Fibroblast of lung (primary cell): ENCODE measurements around the gene DPYD. TPM values are rescaled to one million over a fixed set of nuclear protein-coding genes. Genes with fewer than 3 reads are reported as not detected.
A peak's percentile ranks its signal among the peaks of the same experiment; 100 is the strongest.

ENCODE experiments used
- DNase-seq, 2 donors: peaks; one replicate each; pipeline versions ENCODE4 v3.0.0 to v3.0.0-alpha.2; 2010; ENCODE audit warnings: low read depth in 2 of 2
- H2AFZ ChIP-seq: 2 replicates; pipeline ENCODE4 v1.5.1; 2012; ENCODE audit warnings: low read length, control low read depth, inconsistent platforms
- H3K27ac ChIP-seq: 2 replicates; pipeline ENCODE4 v1.5.1; 2011; ENCODE audit warnings: low read length, control low read depth; ENCODE audit not compliant: insufficient read depth
- H3K27me3 ChIP-seq: 2 replicates; pipeline ENCODE4 v1.5.1; 2011; ENCODE audit warnings: mild to moderate bottlenecking, low read length; ENCODE audit not compliant: control insufficient read depth, insufficient read depth
- H3K36me3 ChIP-seq: 2 replicates; pipeline ENCODE4 v1.5.1; 2011; ENCODE audit warnings: low read length; ENCODE audit not compliant: control insufficient read depth, insufficient read depth
- H3K4me1 ChIP-seq: 2 replicates; pipeline ENCODE4 v1.5.1; 2011; ENCODE audit warnings: low read length; ENCODE audit not compliant: control insufficient read depth, insufficient read depth; ENCODE audit errors: extremely low read depth
- H3K4me2 ChIP-seq: 2 replicates; pipeline ENCODE4 v1.5.1; 2011; ENCODE audit warnings: low read length, control low read depth; ENCODE audit not compliant: insufficient read depth; ENCODE audit errors: extremely low read depth
- H3K4me3 ChIP-seq, 4 experiments: fragments of 200-600 bp in 1 of 4; sonication (generic) in 1 of 4; replicated peaks in 1 of 4; 2 replicates each; pipeline ENCODE4 v1.5.1; 2011 to 2016; ENCODE audit warnings: low read length in 4 of 4, low read depth in 3 of 4, mild to moderate bottlenecking in 3 of 4, control low read depth in 2 of 4, inconsistent platforms in 1 of 4, mixed read lengths in 1 of 4; ENCODE audit not compliant: insufficient read depth in 1 of 4; ENCODE audit errors: control extremely low read depth in 1 of 4
- H3K79me2 ChIP-seq: 2 replicates; pipeline ENCODE4 v1.5.1; 2012; ENCODE audit warnings: mild to moderate bottlenecking, low read length, inconsistent platforms; ENCODE audit not compliant: control insufficient read depth, insufficient read depth
- H3K9ac ChIP-seq: 2 replicates; pipeline ENCODE4 v1.5.1; 2011; ENCODE audit warnings: mild to moderate bottlenecking, low read length, control low read depth; ENCODE audit not compliant: insufficient read depth
- H3K9me3 ChIP-seq: 2 replicates; pipeline ENCODE4 v1.5.1; 2012; ENCODE audit warnings: low read depth, low read length; ENCODE audit not compliant: control insufficient read depth, insufficient read depth
- H4K20me1 ChIP-seq: 2 replicates; pipeline ENCODE4 v1.5.1; 2011; ENCODE audit warnings: low read length; ENCODE audit not compliant: control insufficient read depth, insufficient read depth; ENCODE audit errors: extremely low read depth
- CTCF ChIP-seq, 2 donors: IDR thresholded peaks in 1 of 2; conservative IDR thresholded peaks in 1 of 2; 1 replicate in 1 of 2; 2 replicates in 1 of 2; pipeline ENCODE4 v1.5.1; 2011 to 2012; ENCODE audit warnings: low read length in 2 of 2, control low read depth in 1 of 2, inconsistent platforms in 1 of 2, low read depth in 1 of 2, mild to moderate bottlenecking in 1 of 2
- EZH2 ChIP-seq: IDR thresholded peaks from 2 replicates; pipeline ENCODE4 v1.5.1; 2012; ENCODE audit warnings: low read length, control low read depth, mild to moderate bottlenecking; ENCODE audit errors: missing control alignments
- polyA plus RNA-seq, 2 donors: library from polyadenylated mRNA; depleted of rRNA in 1 of 2; stranded (reverse) in 1 of 2; unstranded in 1 of 2; fragments of >200 nt; gene quantifications; 2 replicates each; pipeline ENCODE4 v1.2.1, GENCODE V29; 2011 to 2012; ENCODE audit warnings: missing spikeins in 1 of 2
- total RNA-seq: library from RNA; depleted of rRNA; stranded (reverse); fragments of >200 nt; gene quantifications from 2 replicates; pipeline ENCODE4 v1.2.1, GENCODE V29; 2014

The DPYD gene
- total and polyA plus RNA-seq, 2 donors (not counting 1 experiment from before 2014, with no cell fraction given): 32.0 to 63.1 TPM

GRCh38 chr1:97137862-97138514, 782.8 kb downstream of the DPYD start:
- H3K9ac ChIP-seq: no peak overlapping the region
- H3K79me2 ChIP-seq: no peaks in the 10 kb centered on the region
- no peak overlapping the region for H3K4me3 ChIP-seq
- H2AFZ ChIP-seq: no peak overlapping the region
- peak; percentile 72 to 78 for TF ChIP-seq CTCF (conservative IDR thresholded peaks at IDR 0.05 in 1 of 2, IDR thresholded peaks at IDR 0.05 in 1 of 2; ENCODE audit: low read depth in 1 of 2, low read length in 2 of 2)
- no peak for TF ChIP-seq EZH2
- no peaks in the 10 kb centered on the region for H3K9me3 ChIP-seq
- no peak overlapping the region for H3K4me2 ChIP-seq
- no peaks in the 10 kb centered on the region for H3K27me3 ChIP-seq
- H3K27ac ChIP-seq: no peak overlapping the region
- DNase-seq: peak; percentile 71 to 84
- no peaks in the 10 kb centered on the region for H3K36me3 ChIP-seq
- H4K20me1 ChIP-seq: no peaks in the 10 kb centered on the region
- H3K4me1 ChIP-seq: peaks cover 2% of the 10 kb centered on the region

- Histone ChIP-seq H3K79me2 (no peaks in the 10 kb centered on the region), H3K27me3 (no peaks in the 10 kb centered on the region), H3K9ac (no peak overlapping the region), H3K4me3 (no peak overlapping the region), H3K36me3 (no peaks in the 10 kb centered on the region), H3K27ac (no peak overlapping the region), H3K9me3 (no peaks in the 10 kb centered on the region), H4K20me1 (no peaks in the 10 kb centered on the region), H3K4me2 (no peak overlapping the region), H2AFZ (no peak overlapping the region), H3K4me1 (peaks cover 2% of the 10 kb centered on the region)
- DNase-seq: no peak
- TF ChIP-seq CTCF (conservative IDR thresholded peaks at IDR 0.05 in 1 of 2, IDR thresholded peaks at IDR 0.05 in 1 of 2; ENCODE audit: low read depth in 1 of 2, low read length in 2 of 2) (no peak), EZH2 (no peak)
Observed at GRCh38 chr1:97136996-97137395, 783.8 kb downstream of the DPYD start.

- Histone ChIP-seq H3K36me3 (no peaks in the 10 kb centered on the region), H3K9me3 (no peaks in the 10 kb centered on the region), H3K27ac (no peak overlapping the region), H4K20me1 (no peaks in the 10 kb centered on the region), H3K4me3 (no peak overlapping the region), H3K79me2 (no peaks in the 10 kb centered on the region), H3K27me3 (no peaks in the 10 kb centered on the region), H2AFZ (no peak overlapping the region), H3K4me1 (peaks cover 2% of the 10 kb centered on the region), H3K9ac (no peak overlapping the region), H3K4me2 (no peak overlapping the region)
- no peak for DNase-seq
- TF ChIP-seq EZH2 (no peak), CTCF (conservative IDR thresholded peaks at IDR 0.05 in 1 of 2, IDR thresholded peaks at IDR 0.05 in 1 of 2; ENCODE audit: low read depth in 1 of 2, low read length in 2 of 2) (no peak)
Observed at GRCh38 chr1:97135972-97136371, 784.9 kb downstream of the DPYD start.
